Panc1 (cell line): ENCODE data around the gene ARMCX4. TPM values are rescaled to one million over a fixed set of nuclear protein-coding genes. Genes with fewer than 3 reads are reported as not detected.
"Not testable (repeated sequence)": the region's sequence is repeated elsewhere in the genome, so short reads cannot be mapped to it uniquely, and the experiment has no call there.

Experiments used
- ATAC-seq: fragments of 200-7000 bp; cut with Tn5 transposase; 2 replicates; pipeline ENCODE4 v1.9.1; 2020; ENCODE audit warnings: mild to moderate bottlenecking, moderate library complexity
- BruUV-seq: library from RNA; stranded (reverse); fragments of 400-500 nt; replicated peaks from 2 replicates; lab custom pipeline; 2021; lab: Mats Ljungman, UMichigan
- CTCF ChIA-PET: fragments of 300-600 bp; sonication (Branson Sonifier 250); formaldehyde crosslinking; loops from one replicate; lab custom pipeline; 2022; ENCODE audit warnings: antibody characterized with exemption; lab: Charles Lee
- POLR2A ChIA-PET: fragments of 300-600 bp; sonication (Branson Sonifier 250); formaldehyde crosslinking; loops from one replicate; lab custom pipeline; 2022; ENCODE audit warnings: antibody characterized with exemption; lab: Charles Lee
- DNase-seq: peaks from one replicate; pipeline ENCODE4 v3.0.0-alpha.2; 2010; ENCODE audit warnings: low read depth, low spot score
- H3K27ac ChIP-seq: 2 replicates; pipeline ENCODE4 v1.5.1; 2011; ENCODE audit warnings: mild to moderate bottlenecking, low read length, inconsistent platforms
- H3K27me3 ChIP-seq: fragments of 200-500 bp; sonication (Bioruptor generic); 2 replicates; pipeline ENCODE4 v1.6.0; 2014; ENCODE audit warnings: low read length, inconsistent platforms; ENCODE audit not compliant: control insufficient read depth, insufficient read depth
- H3K36me3 ChIP-seq: fragments of 200-500 bp; sonication (Bioruptor generic); 2 replicates; pipeline ENCODE4 v1.5.1; 2014; ENCODE audit warnings: inconsistent platforms, mild to moderate bottlenecking, low read length, moderate library complexity; ENCODE audit not compliant: control insufficient read depth, insufficient read depth
- H3K4me1 ChIP-seq: 2 replicates; pipeline ENCODE4 v1.5.1; 2011; ENCODE audit warnings: inconsistent platforms, mild to moderate bottlenecking, low read length, moderate library complexity; ENCODE audit not compliant: control insufficient read depth, insufficient read depth
- H3K4me3 ChIP-seq, 2 experiments: 2 replicates each; pipeline ENCODE4 v1.5.1; 2011 to 2012; ENCODE audit warnings: low read depth in 2 of 2, low read length in 2 of 2, mild to moderate bottlenecking in 2 of 2, inconsistent platforms in 1 of 2, moderate library complexity in 1 of 2
- H3K9me3 ChIP-seq: fragments of 200-500 bp; sonication (Bioruptor generic); 2 replicates; pipeline ENCODE4 v1.5.1; 2014; ENCODE audit warnings: low read depth, mild to moderate bottlenecking, inconsistent platforms, low read length, moderate library complexity; ENCODE audit not compliant: control insufficient read depth, insufficient read depth
- POLR2AphosphoS5 ChIP-seq: IDR thresholded peaks from 2 replicates; pipeline ENCODE4 v1.6.1; 2012; ENCODE audit warnings: mild to moderate bottlenecking, low read depth, low read length, moderate library complexity
- SIN3A ChIP-seq: IDR thresholded peaks from 2 replicates; pipeline ENCODE4 v1.6.1; 2012; ENCODE audit warnings: low read depth, mild to moderate bottlenecking, low read length, moderate library complexity, borderline replicate concordance; ENCODE audit not compliant: insufficient read depth
- TCF7L2 ChIP-seq: IDR thresholded peaks from 2 replicates; pipeline ENCODE4 v1.6.1; 2011; ENCODE audit warnings: mild to moderate bottlenecking, low read depth, low read length, inconsistent platforms
- in situ Hi-C: cut with HindIII; loops from 2 replicates; pipeline ENCODE4 v1.10.0; 2016; ENCODE audit warnings: low sequenced_read_pairs, low pct_unique_long_range_greater_than_20kb
- intact Hi-C: fragments of 100-400 bp; cut with micrococcal nuclease; formaldehyde crosslinking; loops from one replicate; pipeline ENCODE4 v1.10.0; 2022; ENCODE audit not compliant: unreplicated experiment
- total RNA-seq: library from RNA; stranded (reverse); gene quantifications from one replicate; pipeline ENCODE4 v1.2.1, GENCODE V29; 2021; ENCODE audit not compliant: unreplicated experiment
- TF ChIP-seq, protein P1 (sequence below): fragments of 450-650 bp; IDR thresholded peaks from 2 replicates; pipeline ENCODE4 v1.5.1; 2017; ENCODE audit warnings: mild to moderate bottlenecking
- TF ChIP-seq, protein P2 (sequence below), 2 experiments: IDR thresholded peaks; 2 replicates each; pipeline ENCODE4 v1.6.1; 2011 to 2012; ENCODE audit warnings: low read depth in 2 of 2, control low read depth in 1 of 2, low read length in 1 of 2, mild to moderate bottlenecking in 1 of 2, moderate library complexity in 1 of 2; ENCODE audit not compliant: insufficient read depth in 1 of 2

Gene ARMCX4
- total RNA-seq, 1 experiment from 2014 or later = 5.0 TPM

DNA sequence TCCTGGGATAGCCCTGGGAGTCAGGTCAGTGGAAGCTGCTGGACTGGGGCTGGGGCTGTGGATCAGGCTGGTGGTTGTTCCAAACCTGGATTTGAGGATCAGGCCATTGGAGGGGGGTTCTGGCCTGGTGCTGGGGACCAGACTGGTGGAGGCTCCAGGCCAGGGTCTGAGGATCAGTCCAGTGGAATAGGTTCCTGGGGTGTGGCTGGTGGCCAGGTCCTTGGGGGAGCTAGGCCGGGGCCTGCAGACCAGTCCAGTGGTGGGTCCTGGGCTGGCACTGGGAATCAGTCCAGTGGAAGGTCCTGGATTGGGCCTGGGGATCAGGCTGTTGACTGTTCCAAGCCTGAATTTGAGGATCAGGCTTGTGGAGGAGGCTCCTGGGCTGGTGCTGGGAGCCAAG lies 8.0 kb downstream of the ARMCX4 start:
- ChIA-PET POLR2A (no interaction called here), CTCF (no interaction called here)
- Histone ChIP-seq H3K36me3 (no peaks in the 10 kb centered on the region), H3K4me3 (no peak overlapping the region), H3K27me3 (no peaks in the 10 kb centered on the region), H3K27ac (no peak overlapping the region), H3K4me1 (no peaks in the 10 kb centered on the region), H3K9me3 (no peaks in the 10 kb centered on the region)
- TF ChIP-seq, protein P1, sequence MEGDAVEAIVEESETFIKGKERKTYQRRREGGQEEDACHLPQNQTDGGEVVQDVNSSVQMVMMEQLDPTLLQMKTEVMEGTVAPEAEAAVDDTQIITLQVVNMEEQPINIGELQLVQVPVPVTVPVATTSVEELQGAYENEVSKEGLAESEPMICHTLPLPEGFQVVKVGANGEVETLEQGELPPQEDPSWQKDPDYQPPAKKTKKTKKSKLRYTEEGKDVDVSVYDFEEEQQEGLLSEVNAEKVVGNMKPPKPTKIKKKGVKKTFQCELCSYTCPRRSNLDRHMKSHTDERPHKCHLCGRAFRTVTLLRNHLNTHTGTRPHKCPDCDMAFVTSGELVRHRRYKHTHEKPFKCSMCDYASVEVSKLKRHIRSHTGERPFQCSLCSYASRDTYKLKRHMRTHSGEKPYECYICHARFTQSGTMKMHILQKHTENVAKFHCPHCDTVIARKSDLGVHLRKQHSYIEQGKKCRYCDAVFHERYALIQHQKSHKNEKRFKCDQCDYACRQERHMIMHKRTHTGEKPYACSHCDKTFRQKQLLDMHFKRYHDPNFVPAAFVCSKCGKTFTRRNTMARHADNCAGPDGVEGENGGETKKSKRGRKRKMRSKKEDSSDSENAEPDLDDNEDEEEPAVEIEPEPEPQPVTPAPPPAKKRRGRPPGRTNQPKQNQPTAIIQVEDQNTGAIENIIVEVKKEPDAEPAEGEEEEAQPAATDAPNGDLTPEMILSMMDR = no peak
- TF ChIP-seq SIN3A = no peak
- TF ChIP-seq POLR2AphosphoS5 = no peak
- TF ChIP-seq, protein P2, sequence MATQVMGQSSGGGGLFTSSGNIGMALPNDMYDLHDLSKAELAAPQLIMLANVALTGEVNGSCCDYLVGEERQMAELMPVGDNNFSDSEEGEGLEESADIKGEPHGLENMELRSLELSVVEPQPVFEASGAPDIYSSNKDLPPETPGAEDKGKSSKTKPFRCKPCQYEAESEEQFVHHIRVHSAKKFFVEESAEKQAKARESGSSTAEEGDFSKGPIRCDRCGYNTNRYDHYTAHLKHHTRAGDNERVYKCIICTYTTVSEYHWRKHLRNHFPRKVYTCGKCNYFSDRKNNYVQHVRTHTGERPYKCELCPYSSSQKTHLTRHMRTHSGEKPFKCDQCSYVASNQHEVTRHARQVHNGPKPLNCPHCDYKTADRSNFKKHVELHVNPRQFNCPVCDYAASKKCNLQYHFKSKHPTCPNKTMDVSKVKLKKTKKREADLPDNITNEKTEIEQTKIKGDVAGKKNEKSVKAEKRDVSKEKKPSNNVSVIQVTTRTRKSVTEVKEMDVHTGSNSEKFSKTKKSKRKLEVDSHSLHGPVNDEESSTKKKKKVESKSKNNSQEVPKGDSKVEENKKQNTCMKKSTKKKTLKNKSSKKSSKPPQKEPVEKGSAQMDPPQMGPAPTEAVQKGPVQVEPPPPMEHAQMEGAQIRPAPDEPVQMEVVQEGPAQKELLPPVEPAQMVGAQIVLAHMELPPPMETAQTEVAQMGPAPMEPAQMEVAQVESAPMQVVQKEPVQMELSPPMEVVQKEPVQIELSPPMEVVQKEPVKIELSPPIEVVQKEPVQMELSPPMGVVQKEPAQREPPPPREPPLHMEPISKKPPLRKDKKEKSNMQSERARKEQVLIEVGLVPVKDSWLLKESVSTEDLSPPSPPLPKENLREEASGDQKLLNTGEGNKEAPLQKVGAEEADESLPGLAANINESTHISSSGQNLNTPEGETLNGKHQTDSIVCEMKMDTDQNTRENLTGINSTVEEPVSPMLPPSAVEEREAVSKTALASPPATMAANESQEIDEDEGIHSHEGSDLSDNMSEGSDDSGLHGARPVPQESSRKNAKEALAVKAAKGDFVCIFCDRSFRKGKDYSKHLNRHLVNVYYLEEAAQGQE (IDR thresholded peaks at IDR 0.05; ENCODE audit: insufficient read depth in 1 of 2, low read depth in 2 of 2, low read length in 1 of 2) = no peak
- no peak for TF ChIP-seq TCF7L2
- ATAC-seq (no peak), DNase-seq (no peak)
- intact Hi-C loops = no loop called here
- in situ Hi-C loops = no loop called here
- no TSS peak for BruUV-seq

DNA sequence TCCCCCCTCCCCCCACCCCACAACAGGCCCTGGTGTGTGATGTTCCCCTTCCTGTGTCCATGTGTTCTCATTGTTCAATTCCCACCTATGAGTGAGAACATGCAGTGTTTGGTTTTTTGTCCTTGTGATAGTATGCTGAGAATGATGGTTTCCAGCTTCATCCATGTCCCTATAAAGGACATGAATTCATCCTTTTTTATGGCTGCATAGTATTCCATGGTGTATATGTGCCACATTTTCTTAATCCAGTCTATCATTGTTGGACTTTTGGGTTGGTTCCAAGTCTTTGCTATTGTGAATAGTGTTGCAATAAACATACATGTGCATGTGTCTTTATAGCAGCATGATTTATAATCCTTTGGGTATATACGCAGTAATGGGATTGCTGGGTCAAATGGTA lies 17.7 kb downstream of the ARMCX4 start:
- ATAC-seq, intact Hi-C loops, H3K4me3 ChIP-seq, CTCF ChIA-PET, H3K36me3 ChIP-seq, DNase-seq, BruUV-seq, POLR2A ChIA-PET, H3K27ac ChIP-seq, H3K9me3 ChIP-seq, H3K27me3 ChIP-seq, H3K4me1 ChIP-seq, in situ Hi-C loops: not testable (repeated sequence)

DNA sequence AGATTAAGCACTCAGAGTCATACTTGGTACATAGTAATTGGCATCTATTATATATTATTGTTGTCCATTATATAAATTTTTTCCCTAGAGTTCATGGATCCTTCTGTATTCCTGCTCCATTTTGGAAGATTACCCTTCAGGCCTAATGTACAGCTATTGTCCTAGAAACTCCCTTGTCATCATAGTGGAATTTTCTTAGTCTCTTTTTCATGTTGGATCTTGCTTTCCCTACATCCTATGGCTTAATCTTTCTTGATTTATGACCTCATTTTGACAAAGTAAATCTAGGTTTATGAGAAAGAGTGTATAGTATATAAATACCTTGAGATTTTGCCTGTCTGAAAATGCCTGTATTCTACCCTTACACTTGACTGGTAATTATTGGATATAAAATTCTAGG lies 22.1 kb downstream of the ARMCX4 start:
- ChIA-PET POLR2A (no interaction called here), CTCF (no interaction called here)
- DNase-seq (no peak), ATAC-seq (no peak)
- TF ChIP-seq POLR2AphosphoS5 (no peak), TCF7L2 (no peak), SIN3A (no peak)
- TF ChIP-seq, protein P2 (IDR thresholded peaks at IDR 0.05; ENCODE audit: insufficient read depth in 1 of 2, low read depth in 2 of 2, low read length in 1 of 2) = no peak
- TF ChIP-seq, protein P1 = no peak
- intact Hi-C loops = no loop called here
- BruUV-seq = no TSS peak
- H3K27me3 ChIP-seq = no peaks in the 10 kb centered on the region
- H3K4me3 ChIP-seq = no peak overlapping the region
- H3K9me3 ChIP-seq = no peaks in the 10 kb centered on the region
- H3K4me1 ChIP-seq = no peaks in the 10 kb centered on the region
- no peak overlapping the region for H3K27ac ChIP-seq
- no peaks in the 10 kb centered on the region for H3K36me3 ChIP-seq
- in situ Hi-C loops = no loop called here
